HG02642 (cell line): Measurements from ENCODE around the gene SFXN2.
"Not testable (repeated sequence)": the region's sequence is repeated elsewhere in the genome, so short reads cannot be mapped to it uniquely, and the experiment has no call there.

Experiments used
- ATAC-seq: cut with Tn5 transposase; IDR thresholded peaks from one replicate; pipeline ENCODE4 v1.9.1; 2021; ENCODE audit warnings: mild to moderate bottlenecking; ENCODE audit not compliant: unreplicated experiment, poor library complexity

The SFXN2 gene

DNA sequence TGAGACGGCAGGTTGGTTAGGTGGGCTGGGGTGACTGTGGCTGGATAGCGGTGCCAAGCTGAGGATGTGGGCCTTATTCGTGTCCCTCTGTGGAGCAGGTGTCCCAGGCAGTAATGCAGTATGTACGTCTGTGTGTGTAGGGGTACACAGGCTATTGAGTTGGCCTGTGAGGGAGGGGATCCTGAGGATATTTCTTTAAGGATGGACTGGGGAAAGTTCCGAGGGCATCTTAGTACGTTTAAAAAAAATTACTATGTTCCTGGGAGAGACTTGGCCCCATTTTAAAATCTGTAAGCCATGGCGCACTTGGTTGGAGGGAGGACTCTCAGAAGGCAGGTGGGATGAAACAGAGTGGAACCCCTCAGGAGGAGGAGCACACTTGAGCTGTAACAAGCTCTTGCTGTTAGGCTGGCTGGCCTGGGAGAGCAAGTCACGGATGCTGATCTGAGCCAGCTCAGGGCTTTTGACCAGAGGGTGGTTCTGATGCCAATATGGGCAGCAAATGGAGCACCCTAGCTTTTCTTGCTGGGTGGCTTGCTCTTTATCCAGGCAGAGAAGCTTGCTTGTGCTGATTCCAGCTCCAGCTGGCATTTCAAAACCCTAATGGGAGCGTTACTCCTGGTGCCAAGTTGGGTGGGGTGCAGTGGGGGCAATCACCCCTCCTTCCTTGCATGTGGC is 30.1 kb downstream of the SFXN2 start:
- no peak for ATAC-seq

DNA sequence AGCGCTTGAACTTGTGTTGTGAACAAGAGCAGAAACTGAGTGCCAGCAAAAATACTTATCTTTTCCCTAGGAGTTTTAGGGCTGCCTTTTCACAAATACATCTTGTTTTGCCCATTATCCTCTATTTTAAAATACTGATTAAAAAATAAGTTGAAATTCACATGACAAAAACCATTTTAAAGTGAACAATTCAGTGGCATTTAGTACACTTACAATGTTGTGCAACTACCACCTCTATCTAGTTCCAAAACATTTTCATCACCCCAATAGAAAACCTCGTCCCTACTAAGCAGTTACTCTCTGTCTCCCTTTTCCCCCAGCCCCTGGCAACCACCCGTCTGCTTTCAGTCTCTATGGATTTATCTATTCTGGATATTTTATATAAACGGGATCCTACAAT is 30.7 kb downstream of the SFXN2 start:
- ATAC-seq = no peak

DNA sequence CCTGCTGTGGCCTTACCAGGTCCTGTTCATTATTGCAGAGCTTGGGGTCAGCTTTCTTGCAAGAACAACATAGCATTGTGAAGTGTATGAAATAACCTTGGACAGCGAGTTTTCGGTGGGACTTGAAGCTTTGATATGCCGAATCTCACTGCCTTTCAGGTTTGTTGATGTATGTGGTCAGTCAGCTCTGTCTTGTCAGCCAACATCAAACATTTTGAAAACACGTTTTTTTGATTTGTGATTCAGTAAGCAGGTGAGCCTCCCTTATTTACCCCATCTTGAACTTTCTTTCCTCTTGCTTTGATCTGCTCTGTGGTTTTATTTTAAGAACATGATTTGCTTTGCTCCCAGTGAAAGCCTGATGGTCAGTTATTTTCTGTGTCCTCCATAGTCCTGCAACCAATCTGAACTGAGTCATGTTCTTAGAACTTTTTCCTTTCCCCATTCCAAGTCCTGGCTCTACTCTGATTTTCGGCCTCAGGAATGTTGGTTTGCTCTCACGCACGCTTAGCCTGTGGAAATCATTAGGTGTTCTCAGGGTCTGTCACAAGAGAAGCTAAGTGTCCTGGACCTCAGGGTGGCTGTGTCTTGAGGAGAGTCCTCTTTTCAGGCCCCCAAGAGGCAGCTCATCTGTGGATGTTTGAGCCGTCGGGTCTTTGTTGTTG is 38.0 kb downstream of the SFXN2 start:
- no peak for ATAC-seq

DNA sequence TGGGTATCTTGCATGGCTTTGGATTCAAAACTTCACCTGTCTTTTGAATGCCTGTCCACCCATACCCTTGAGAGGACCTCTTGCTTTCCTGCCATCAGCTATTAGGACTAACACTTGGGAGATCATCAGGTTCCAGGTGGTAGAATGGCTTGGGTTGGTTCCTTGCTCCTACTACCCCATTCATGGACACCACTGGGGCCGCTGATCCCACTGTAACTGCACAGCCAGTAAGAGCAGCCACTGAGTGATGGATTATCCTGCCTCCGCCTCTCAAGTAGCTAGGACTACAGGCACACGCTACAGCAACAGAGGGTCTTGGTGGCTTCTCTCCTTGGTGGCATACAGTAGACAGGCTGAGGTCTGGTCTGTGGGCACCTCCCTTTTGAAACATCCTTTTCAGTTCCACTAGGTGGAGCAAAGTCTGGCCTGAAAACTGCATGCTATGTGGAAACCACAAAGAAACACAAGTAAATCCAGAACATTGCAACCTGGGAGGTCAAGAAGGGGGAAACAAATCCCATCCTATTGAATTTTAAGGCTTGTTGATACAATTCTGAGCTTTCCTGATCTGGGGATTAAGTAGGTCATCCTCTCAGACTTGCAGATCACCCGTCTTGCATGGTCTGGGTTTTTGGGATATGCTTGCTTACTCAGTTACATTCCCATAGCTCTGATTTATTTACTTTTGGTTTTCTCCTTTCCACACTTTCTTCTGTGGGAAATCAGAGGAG is 38.7 kb downstream of the SFXN2 start:
- no peak for ATAC-seq

DNA sequence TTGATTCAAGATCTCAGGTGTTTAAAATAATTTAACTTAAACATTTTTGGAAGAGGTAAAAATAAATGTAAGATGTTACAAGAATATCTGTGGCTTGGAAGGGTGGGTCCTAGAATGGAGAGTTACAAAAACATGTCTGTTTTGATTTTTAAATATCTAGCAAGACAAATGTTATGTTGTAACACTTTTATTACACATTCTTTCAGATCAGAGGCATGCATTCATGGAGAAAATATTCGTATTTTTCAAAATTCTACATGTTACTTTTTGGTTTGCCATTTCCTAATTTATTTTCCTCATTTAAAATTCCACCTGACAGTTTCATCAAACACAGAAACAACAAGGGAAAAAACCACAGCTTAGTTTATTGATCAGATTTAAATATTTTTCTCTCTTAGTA is 39.3 kb downstream of the SFXN2 start:
- ATAC-seq = no peak

DNA sequence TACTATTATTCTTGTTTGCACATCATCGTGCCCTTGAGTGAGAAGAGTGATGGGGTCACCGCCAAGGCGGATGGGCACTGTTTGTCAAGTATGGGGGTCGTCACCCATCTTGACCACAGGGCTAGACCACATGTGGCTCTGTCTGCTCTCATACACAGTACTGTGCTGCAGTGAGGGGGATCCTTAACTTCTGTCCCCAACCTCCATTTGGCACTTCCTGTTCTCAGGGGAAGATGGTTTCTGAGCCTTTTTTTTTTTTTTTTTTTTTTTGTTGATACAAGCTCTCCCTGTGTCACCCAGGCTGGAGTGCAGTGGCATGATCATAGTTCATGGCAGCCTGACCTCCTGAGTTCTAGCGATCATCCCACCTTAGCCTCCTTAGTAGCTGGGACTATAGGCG is 42.9 kb downstream of the SFXN2 start:
- ATAC-seq = no peak

DNA sequence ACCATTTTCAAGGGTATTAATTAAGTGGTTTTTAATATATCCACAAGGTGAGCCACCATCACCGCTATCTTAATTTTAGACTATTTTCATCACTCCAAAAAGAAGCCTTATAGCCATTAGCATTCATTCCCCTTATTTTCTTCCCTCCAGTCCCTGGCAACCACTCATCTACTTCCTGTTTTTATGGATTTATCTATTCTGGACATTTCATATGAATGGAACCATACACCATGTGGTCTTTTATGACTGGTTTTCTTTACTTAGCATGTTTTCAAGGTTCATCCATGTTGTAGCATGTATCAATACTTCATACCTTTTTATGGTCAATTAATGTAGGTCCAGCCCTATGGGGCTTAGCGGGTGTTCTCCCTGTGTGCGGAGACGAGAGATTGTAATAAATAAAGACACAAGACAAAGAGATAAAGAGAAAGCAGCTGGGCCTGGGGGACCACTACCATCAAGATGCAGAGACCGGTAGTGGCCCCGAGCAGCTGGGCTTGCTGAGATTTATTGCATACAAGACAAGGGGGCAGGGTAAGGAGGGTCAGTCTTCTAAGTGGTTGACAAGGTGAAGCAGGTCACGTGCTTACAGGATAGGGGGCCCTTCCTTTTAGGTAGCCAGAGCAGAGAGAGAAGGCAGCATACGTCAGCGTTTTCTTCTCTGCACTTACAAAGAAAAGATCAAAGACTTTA is 44.0 kb downstream of the SFXN2 start:
- no peak for ATAC-seq

DNA sequence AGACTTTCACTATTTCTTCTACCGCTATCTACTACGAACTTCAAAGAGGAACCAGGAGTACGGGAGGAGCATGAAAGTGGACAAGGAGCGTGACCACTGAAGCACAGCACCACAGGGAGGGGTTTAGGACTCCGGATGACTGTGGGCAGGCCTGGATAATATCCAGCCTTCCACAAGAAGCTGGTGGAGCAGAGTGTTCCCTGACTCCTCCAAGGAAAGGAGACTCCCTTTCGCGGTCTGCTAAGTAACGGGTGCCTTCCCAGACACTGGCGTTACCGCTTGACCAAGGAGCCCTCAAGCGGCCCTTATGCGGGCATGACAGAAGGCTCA is 44.5 kb downstream of the SFXN2 start:
- ATAC-seq = not testable (repeated sequence)

DNA sequence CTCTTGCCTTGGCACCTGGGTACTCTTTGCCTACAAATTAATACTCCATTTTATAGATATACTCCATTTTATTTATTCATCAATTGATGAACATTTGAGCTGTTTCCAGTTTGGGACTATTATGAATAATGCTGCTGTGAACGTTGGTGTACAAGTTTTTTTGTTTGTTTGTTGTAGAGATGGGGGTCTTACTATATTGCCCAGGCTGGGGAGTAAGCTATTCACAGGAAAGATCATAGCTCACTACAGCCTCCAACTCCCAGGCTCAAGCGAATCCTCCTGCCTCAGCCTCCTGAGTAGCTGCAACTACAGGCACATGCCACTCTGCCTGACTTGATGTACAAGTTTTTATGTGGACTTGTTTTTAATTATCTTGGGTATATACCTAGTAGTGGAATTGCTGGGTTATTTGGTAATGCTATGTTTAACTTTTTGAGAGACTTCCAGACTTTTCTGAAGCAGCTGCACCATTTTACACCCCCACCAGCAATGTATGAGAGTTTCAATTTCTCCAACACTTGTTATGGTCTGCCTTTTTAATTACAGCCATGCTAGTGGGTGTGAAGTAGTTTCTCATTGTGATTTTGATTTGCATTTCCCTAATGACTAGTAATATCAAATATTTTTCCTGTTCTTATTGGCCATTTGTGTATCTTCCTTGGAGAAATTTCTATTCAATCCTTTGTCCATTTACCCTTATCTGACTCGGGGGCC is 45.2 kb downstream of the SFXN2 start:
- ATAC-seq = no peak

DNA sequence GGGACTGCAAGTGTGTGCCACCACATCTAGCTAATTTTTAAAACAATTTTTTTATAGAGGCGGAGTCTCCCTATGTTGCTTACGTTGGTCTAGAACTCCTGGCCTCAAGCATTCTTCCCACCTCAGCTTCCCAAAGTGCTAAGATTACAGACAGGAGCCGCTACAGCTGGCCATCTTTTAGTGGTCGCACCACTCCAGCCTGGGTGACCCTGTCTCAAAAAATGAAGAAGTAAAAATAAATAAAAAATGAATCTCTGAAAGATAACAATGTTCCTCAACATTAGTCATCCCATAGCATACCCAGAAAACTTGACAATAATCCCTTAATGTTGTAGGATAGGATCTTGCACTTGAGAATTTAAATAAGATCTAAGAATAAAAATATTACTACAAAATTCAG is 47.5 kb downstream of the SFXN2 start:
- no peak for ATAC-seq

DNA sequence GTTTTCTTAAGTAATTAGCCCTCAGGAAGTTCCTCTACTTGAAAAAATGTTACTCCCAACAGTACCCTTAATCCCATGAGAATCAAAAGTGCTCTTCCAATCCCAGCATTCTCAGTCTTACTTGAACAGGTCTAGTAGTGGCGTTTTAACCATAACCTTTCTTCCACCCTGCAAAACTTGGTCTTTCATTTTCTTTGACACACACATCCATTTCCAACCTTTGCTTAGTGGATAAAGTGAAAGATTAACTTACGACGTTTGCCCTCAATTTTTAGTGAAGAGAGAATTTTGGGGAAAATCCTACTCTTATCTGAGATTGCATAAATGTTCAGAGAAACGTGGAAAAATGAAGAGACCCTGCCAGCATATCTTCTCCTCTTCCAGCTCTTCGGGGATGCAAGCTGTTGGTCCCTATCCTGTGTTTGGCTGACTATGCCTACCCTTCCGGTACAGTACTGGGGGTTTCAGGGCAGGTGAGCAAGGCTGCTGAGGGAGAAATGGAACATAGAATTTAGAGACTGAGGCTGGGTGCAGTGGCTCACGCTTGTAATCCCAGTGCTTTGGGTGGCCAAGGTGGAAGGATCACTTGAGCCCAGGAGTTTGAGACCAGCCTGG is 48.1 kb downstream of the SFXN2 start:
- ATAC-seq = no peak

DNA sequence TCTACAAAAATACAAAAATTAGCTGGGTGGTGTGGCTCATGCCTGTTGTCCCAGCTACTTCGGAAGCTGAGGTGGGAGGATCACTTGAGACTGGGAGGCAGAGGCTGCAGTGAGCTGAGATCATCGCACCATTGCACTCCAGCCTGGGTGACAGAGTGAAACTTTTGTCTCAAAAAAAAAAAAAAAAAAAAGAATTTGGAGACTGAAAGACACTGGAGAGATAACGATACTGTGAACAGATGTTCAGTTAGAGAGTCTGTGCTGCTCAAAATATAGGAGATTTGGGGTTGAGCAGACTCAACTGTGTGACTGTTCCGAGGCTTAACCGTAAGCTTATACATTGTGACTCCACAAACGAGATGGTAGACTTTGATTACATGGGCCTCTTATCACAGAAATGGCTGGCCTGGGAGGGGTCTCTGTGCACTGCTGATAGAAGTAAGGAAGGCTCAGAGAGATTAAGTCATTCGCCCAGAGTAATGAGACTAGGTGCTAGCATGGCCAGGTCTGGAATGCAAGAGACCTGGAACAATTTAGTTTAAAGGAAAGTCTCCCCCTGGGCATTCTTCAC is 48.7 kb downstream of the SFXN2 start:
- no peak for ATAC-seq

DNA sequence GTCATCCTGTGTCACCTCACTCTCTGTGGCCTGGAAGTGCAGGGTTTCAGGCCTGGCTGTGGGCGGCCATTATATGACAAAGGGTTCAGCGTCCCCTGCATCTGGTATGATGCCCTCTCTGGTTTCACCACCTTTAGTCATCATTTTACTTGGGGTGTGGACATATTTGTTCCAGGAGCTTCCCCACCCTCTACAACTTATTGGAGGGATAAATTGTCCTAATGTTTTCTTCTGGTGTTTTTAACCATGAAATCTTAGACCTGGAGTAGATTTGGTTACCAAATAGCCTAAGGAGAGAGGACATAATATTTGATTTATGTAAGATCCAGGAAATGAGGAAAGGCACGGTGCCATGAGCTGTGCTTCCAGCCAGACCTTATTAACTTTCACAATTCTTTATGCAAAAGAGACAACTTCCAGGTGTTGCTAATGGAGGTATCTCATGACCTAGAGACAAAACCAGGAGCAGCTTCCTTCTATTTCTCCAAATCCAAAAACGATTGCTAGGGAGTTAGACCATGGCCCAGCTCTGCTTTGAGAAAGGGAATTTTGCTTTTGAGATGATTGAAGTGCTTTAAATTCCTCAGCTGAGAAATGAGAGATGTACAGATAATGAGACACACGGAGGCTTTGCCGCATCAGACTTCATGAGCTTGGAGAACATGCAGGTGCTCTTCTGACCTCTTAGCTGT is 50.2 kb downstream of the SFXN2 start:
- ATAC-seq = no peak

DNA sequence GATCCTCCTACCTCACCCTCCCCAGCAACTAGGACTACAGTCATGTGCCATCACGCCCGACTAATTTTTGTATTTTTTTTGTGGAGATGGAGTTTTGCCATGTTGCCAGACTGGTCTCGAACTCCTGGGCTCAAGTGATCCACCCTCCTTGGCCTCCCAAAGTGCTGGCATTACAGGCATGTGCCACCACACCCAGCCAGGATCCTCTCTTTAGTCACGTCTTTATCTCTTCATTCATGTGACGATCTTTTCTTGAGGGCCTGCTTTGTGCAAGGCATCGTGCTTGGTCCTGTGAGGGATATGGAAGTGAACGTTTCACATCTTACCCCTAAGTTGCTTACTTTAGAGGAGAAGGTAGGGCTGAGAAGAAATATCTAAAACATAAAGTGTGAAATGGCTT is 50.9 kb downstream of the SFXN2 start:
- no peak for ATAC-seq

DNA sequence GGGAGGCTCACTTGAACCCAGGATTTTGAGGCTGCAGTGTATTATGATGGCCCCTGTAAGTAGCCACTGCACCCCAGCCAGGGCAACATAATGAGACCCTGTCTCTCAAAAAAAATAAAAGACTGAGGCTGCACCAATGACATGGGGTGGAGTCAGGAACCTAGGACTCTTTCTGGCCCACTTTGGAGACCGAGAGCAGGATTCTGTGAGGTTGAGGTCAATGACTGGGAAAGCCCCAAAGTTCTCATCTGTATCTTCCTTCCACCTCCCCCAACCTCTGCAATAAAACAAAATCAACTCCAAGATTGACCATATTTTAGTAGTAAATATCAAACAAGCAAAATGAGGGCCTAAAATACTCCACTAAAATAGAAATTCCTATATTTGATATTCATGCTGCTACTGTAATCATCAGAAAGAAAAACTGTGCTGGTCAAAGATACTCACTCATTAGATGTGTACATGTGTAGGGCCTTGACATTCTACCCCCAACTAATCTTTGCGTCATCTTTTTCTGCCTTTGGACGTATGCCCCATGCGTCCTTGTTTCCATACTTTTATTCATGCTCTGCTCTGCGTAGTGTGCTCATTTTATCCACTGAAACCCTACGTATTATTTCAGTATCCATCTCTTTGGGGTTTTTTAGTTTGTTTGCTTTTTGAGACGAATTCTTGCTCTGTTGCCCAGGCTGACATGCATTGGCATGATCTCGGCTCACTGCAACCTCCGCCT is 53.2 kb downstream of the SFXN2 start:
- ATAC-seq = no peak

DNA sequence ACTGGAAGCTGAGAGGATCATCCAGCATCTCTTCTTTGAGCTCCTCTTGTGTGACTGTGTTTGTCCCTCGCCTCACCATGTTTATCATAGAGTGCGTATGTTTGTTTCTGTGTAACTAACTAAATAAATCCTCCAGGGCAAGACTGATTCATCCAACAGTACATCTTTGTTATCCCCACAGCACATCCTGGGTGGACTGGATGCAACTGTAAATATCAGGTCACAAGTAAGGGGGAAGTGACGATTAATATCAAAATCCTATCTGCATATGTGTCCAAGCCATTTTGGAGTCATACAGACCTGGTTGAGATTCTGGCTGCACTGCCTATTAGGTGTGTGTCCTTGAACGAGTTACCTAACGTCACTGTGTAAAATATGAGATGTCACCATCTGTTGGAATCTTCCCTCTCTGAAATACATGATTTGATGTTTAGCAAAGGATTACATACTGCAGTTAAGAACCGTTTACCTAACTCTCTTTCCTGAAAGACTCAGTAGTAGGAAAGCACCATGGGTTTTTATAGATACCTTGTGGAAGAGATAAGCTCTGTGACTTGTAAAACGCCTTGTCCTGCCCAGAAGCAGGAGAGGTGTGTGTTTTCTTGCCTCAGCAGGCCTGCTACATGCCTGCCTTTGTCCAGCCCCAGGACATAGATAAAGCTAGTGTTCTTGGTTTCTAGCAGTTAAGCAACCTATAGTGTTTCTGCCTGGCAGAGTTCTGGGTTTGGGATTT is 55.1 kb downstream of the SFXN2 start:
- ATAC-seq = no peak

DNA sequence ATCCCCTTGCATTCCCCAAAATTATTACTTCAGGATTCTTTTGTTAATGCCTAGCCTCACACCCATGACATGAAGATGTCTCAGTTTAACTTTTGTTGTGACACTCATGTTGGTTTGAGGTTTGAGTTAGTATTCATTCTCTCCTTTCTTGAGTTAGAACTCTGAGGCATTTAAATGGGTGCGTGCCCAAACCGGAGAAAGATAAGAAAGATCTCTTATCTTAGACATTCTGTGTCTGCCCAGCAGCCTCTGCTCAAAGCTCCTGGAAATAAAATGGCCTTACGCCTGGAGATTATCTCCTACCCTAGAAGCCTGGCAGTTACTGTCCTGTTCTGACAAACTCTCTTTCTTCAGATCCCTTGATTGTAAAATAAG is 55.7 kb downstream of the SFXN2 start:
- no peak for ATAC-seq

DNA sequence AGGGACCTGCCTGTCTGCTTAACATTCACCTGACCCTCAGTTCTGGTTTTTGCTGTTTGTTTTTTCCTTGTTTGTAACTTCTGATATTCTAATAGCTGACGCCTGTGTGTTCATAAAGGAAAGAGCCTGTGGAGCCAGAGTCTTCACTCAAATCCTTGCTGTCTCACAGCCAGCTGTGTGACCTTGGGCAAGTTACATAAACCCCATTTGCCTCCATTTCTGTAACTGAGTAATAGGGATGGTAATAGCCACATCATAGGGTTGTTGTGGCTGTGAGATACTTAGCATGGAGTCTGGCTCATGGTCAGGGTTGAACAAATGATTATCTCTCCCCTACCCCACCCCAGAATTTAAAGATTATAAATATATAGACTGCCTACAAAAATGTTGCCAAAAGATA is 56.4 kb downstream of the SFXN2 start:
- ATAC-seq = no peak
